AG04450 (cell line): ENCODE results near the gene MACROD2. TPM values are rescaled to one million over a fixed set of nuclear protein-coding genes. Genes with fewer than 3 reads are reported as not detected.

Experiments
- CTCF ChIA-PET: fragments of 300-600, 350-600 bp; formaldehyde crosslinking; extraction: SDS; loops from one replicate; lab custom pipeline; 2022; ENCODE audit warnings: antibody characterized with exemption, inconsistent platforms; lab: Charles Lee
- POLR2A ChIA-PET: fragments of 350-600 bp; formaldehyde crosslinking; extraction: SDS; loops from one replicate; lab custom pipeline; 2021; ENCODE audit warnings: antibody characterized with exemption, inconsistent platforms; lab: Yijun Ruan, JAX
- DNase-seq: peaks from one replicate; pipeline ENCODE4 v3.0.0-alpha.2; 2011; ENCODE audit warnings: low read depth, low spot score
- H3K27ac ChIP-seq: one replicate; pipeline ENCODE4 v1.5.1; 2012; ENCODE audit warnings: low read depth, low read length, control low read depth
- H3K27me3 ChIP-seq: one replicate; pipeline ENCODE4 v1.6.0; 2012; ENCODE audit warnings: low read length; ENCODE audit not compliant: control insufficient read depth, insufficient read depth
- H3K4me3 ChIP-seq: 2 replicates; pipeline ENCODE4 v1.5.1; 2011; ENCODE audit warnings: mild to moderate bottlenecking, low read depth, low read length, control low read depth
- H3K9me3 ChIP-seq: 2 replicates; pipeline ENCODE4 v1.5.1; 2012; ENCODE audit warnings: low read length; ENCODE audit not compliant: control insufficient read depth, insufficient read depth
- CTCF ChIP-seq: IDR thresholded peaks from 2 replicates; pipeline ENCODE4 v1.5.1; 2011; ENCODE audit warnings: low read depth, low read length, control low read depth, inconsistent platforms
- polyA plus RNA-seq: library from polyadenylated mRNA; depleted of rRNA; stranded (reverse); fragments of >200 nt; gene quantifications from 2 replicates; pipeline ENCODE4 v1.2.3, GENCODE V29; 2011

The MACROD2 gene
- polyA plus RNA-seq, 1 experiment, result 0.02 TPM

GRCh38 chr20:15345287-15345686, 1350.0 kb downstream of the MACROD2 start:
- ChIA-PET CTCF (no interaction called here), POLR2A (no interaction called here)
- no peak for DNase-seq
- TF ChIP-seq CTCF, result no peak
- no peak overlapping the region for H3K27ac ChIP-seq
- no peak overlapping the region for H3K4me3 ChIP-seq
- peaks cover 3% of the 10 kb centered on the region; the same call in 1 of the 2 replicates for H3K9me3 ChIP-seq
- no peaks in the 10 kb centered on the region for H3K27me3 ChIP-seq

- POLR2A ChIA-PET, result no interaction called here
- CTCF ChIA-PET, result no interaction called here
Measured at GRCh38 chr20:15346657-15347280, 1351.5 kb downstream of the MACROD2 start.

GRCh38 chr20:15359056-15359455, 1363.7 kb downstream of the MACROD2 start:
- Histone ChIP-seq H3K9me3 (no peaks in the 10 kb centered on the region), H3K27ac (no peak overlapping the region), H3K4me3 (no peak overlapping the region), H3K27me3 (no peaks in the 10 kb centered on the region)
- POLR2A ChIA-PET, result no interaction called here
- no peak for DNase-seq
- CTCF ChIA-PET, result no interaction called here
- TF ChIP-seq CTCF, result no peak

More at GRCh38 chr20:15346657-15347280, 1351.5 kb downstream of the MACROD2 start:
- H3K27ac ChIP-seq, result no peak overlapping the region
- H3K27me3 ChIP-seq, result no peaks in the 10 kb centered on the region
- peaks cover 3% of the 10 kb centered on the region; the same call in 1 of the 2 replicates for H3K9me3 ChIP-seq
- TF ChIP-seq CTCF, result no peak
- no peak overlapping the region for H3K4me3 ChIP-seq
- no peak for DNase-seq

- ChIA-PET CTCF (no interaction called here), POLR2A (no interaction called here)
- no peak for DNase-seq
- TF ChIP-seq CTCF, result no peak
- H3K4me3 ChIP-seq, result no peak overlapping the region
- no peaks in the 10 kb centered on the region for H3K27me3 ChIP-seq
- no peak overlapping the region for H3K27ac ChIP-seq
- H3K9me3 ChIP-seq, result no peaks in the 10 kb centered on the region
Measured at GRCh38 chr20:15362849-15363248, 1367.5 kb downstream of the MACROD2 start.

GRCh38 chr20:15364781-15365180, 1369.5 kb downstream of the MACROD2 start:
- CTCF ChIA-PET, result interaction anchor here (0.5 kb wide), 1 partner anchor 1246 kb away, joined by 8 read pairs; no protein-coding TSS in a partner anchor
- H3K27ac ChIP-seq, result no peak overlapping the region
- no peaks in the 10 kb centered on the region for H3K9me3 ChIP-seq
- TF ChIP-seq CTCF, result no peak
- DNase-seq, result no peak
- H3K4me3 ChIP-seq, result no peak overlapping the region
- POLR2A ChIA-PET, result no interaction called here
- no peaks in the 10 kb centered on the region for H3K27me3 ChIP-seq
